ENCODE results near the gene RAB34. TPM values are rescaled to one million over a fixed set of nuclear protein-coding genes. Genes with fewer than 3 reads are reported as not detected.

The RAB34 gene
- total RNA-seq, 1 experiment from 2014 or later: 189 TPM

- H3T11ph ChIP-seq (ENCODE audit: low read length): no peak overlapping the region
- no peak overlapping the region for H2BK5ac ChIP-seq (ENCODE audit: insufficient read length, low read length)
- no peak overlapping the region for H3K9ac ChIP-seq (ENCODE audit: extremely low read depth, insufficient read length, low read length)
- H3K18ac ChIP-seq (ENCODE audit: insufficient read length, low read depth, low read length): no peak overlapping the region
- 0 out of 2 replicates have a peak, but pooled peaks cover 2% of the 10 kb centered on the region for H3K79me2 ChIP-seq (ENCODE audit: insufficient read depth, low read length)
- H3K9me3 ChIP-seq (ENCODE audit: control insufficient read depth, low read depth, low read length): no peaks in the 10 kb centered on the region
- DNase-seq: peak; percentile 66
- H4K20me1 ChIP-seq (ENCODE audit: control insufficient read depth, insufficient read depth, insufficient read length): no peaks in the 10 kb centered on the region
- WGBS (ENCODE audit: extremely low coverage, insufficient read length, low lambda C conversion rate): no CpG with 5 or more reads among the region's 5 CpGs
- H3K23me2 ChIP-seq (ENCODE audit: insufficient read length, low read depth, low read length, poor library complexity, severe bottlenecking): no peaks in the 10 kb centered on the region
- no peak overlapping the region for H2BK120ac ChIP-seq (ENCODE audit: low read depth, low read length, poor library complexity, severe bottlenecking)
- H2BK15ac ChIP-seq (ENCODE audit: low read depth, low read length): no peak overlapping the region
- no peak overlapping the region for H4K91ac ChIP-seq (ENCODE audit: insufficient read length, low read depth, low read length)
- no peak overlapping the region for H3K27ac ChIP-seq (ENCODE audit: insufficient read length, low read depth, low read length)
- Mint-ChIP-seq H3K4me1 (peaks cover 36 to 38% of the 10 kb centered on the region in 2 experiments), H3K4me3 (no peak overlapping the region), H3K9me3 (no peaks in the 10 kb centered on the region), H3K27me3 (ENCODE audit: low read depth) (no peaks in the 10 kb centered on the region), H3K27ac (no peak overlapping the region; a peak in 1 of 7 replicates), H3K36me3 (ENCODE audit: insufficient read depth in 1 of 3, low read depth in 3 of 3) (peaks cover 25 to 41% (median 37%) of the 10 kb centered on the region in 3 experiments; a peak in 6 of 7 replicates)
- no peak overlapping the region for H3K56ac ChIP-seq (ENCODE audit: insufficient read length, low read depth, low read length)
- no peak overlapping the region for H2BK12ac ChIP-seq (ENCODE audit: insufficient read length, low read depth, low read length)
- no peak overlapping the region for H3K14ac ChIP-seq (ENCODE audit: insufficient read depth, low read length)
- no peak overlapping the region for H2BK20ac ChIP-seq (ENCODE audit: low read depth, low read length, poor library complexity, severe bottlenecking)
- no peak overlapping the region for H2AK5ac ChIP-seq (ENCODE audit: insufficient read length, low read length)
- no peak overlapping the region for H4K8ac ChIP-seq (replicated peaks; ENCODE audit: insufficient read length, low read depth, low read length)
- H3K4ac ChIP-seq (ENCODE audit: low read depth, low read length): no peak overlapping the region
- H4K5ac ChIP-seq (ENCODE audit: insufficient read length, low read depth, low read length): no peak overlapping the region
- TF ChIP-seq CTCF (conservative IDR thresholded peaks at IDR 0.05): peak; percentile 94
- no peak overlapping the region for H3K4me2 ChIP-seq (ENCODE audit: insufficient read depth, insufficient read length, low read length)
- no peak overlapping the region for H2AFZ ChIP-seq (ENCODE audit: low read length)
- H3K79me1 ChIP-seq (ENCODE audit: insufficient read depth, low read depth, low read length, poor library complexity, severe bottlenecking): no peaks in the 10 kb centered on the region
- no peaks in the 10 kb centered on the region for H3K27me3 ChIP-seq (ENCODE audit: insufficient read depth, low read length)
- peaks cover 3% of the 10 kb centered on the region; the same call in 1 of the 2 replicates for H3K4me1 ChIP-seq (ENCODE audit: insufficient read depth, low read length)
- H3K23ac ChIP-seq (ENCODE audit: insufficient read length, low read depth, low read length): no peak overlapping the region
These were observed 46.2 kb upstream of the RAB34 start for GRCh38 chr17:28763804-28764266.

Data from H9 (cell line).